ENCODE measurements around the gene MTX1. TPM values are rescaled to one million over a fixed set of nuclear protein-coding genes. Genes with fewer than 3 reads are reported as not detected.

MTX1 gene
- total RNA-seq, 2 donors from 2014 or later = 16.2 to 27.0 TPM

DNA sequence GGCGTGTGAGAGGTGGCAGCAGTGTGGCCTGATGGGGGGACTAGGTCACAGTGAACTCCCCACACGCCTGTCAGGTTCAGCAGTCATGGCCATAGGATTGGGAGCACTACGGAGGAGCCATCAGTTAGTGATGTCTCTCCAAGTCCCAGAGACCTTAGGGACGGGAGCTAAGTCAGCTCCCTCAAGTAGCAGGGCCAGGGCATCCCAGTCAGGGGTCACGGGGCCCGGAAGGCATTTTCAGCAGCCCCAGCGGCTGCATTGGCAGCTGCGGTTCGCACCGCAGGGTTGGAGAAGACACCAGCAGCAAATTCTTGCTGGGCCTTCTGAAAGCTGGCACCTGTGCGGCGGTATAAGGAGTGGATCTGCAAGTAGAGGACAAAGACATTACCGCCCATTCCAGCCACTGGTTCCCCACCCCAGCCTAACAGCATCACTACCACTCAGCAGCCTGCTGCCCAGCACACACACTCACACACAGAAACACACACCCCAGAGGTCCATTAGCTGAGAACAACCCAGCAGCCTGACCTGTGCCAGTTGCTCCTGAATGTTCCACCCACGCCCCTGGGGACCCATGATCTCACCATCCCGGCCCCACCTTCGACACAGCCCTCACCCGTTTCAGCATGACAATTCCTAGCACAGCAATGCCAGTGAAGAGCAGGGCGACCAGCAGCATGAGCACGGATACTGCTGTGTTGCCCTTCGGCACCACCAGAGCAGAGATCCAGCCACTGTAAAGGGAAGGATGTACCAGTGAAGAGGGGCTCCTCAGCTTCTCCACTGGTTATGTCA is 47.8 kb downstream of the MTX1 start:
- Histone ChIP-seq H3K36me3 (peaks cover 24% of the 10 kb centered on the region), H3K4me3 (peak overlapping the region in 1 of 2 donors; percentile 91), H3K27me3 (no peaks in the 10 kb centered on the region), H3K4me1 (peaks cover under 1 to 43% of the 10 kb centered on the region in 2 donors), H3K27ac (peak overlapping the region; percentile 97), H3K9me3 (no peaks in the 10 kb centered on the region)
- TF ChIP-seq, protein P1, sequence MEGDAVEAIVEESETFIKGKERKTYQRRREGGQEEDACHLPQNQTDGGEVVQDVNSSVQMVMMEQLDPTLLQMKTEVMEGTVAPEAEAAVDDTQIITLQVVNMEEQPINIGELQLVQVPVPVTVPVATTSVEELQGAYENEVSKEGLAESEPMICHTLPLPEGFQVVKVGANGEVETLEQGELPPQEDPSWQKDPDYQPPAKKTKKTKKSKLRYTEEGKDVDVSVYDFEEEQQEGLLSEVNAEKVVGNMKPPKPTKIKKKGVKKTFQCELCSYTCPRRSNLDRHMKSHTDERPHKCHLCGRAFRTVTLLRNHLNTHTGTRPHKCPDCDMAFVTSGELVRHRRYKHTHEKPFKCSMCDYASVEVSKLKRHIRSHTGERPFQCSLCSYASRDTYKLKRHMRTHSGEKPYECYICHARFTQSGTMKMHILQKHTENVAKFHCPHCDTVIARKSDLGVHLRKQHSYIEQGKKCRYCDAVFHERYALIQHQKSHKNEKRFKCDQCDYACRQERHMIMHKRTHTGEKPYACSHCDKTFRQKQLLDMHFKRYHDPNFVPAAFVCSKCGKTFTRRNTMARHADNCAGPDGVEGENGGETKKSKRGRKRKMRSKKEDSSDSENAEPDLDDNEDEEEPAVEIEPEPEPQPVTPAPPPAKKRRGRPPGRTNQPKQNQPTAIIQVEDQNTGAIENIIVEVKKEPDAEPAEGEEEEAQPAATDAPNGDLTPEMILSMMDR (IDR thresholded peaks at IDR 0.05) = no peak
- DNase-seq (ENCODE audit: low spot score) = no peak

DNA sequence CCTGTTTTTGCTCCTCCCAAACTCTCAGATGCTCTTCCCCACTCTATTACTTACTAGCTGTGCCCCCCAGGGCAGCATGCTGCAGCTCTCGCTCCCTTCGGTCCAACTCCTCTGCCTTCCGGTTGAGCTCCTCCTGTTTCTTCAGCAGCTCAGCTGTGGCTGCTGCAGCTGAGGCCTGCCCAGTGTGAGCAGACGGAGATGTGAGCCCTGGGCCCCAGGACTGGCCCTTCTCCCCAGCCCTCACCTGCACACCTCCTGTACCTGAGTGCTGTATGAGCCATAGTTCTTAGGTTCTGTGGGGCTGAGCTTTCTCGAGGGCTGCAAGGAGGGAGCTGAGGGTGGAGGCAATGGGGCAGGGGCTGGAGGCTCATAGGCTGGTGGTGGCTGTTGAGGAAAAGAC is 51.8 kb downstream of the MTX1 start:
- Histone ChIP-seq H3K4me3 (no peak overlapping the region), H3K4me1 (peaks cover 3 to 32% of the 10 kb centered on the region in 2 donors), H3K27ac (no peak overlapping the region), H3K9me3 (no peaks in the 10 kb centered on the region), H3K27me3 (no peaks in the 10 kb centered on the region), H3K36me3 (peaks cover 48% of the 10 kb centered on the region)
- TF ChIP-seq, protein P1 (IDR thresholded peaks at IDR 0.05) = no peak
- DNase-seq (ENCODE audit: low spot score) = no peak

DNA sequence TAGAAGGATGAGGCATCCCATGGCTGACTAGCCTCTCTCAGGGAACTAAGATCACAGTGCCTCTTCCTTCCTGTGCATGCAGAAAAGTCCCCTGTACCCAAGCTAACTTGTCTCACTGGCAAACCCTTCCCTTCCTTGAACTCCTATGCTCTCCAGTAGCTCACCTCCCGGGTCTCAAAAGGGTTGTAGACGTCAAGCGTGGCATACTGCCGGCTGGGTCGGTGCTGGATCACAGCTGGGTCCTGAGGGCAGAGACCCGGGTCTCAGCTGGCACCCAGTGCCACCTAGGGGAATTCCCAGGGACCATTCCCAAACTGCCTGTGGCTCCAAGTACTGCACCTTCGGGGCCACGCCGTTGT is 53.0 kb downstream of the MTX1 start:
- H3K4me1 ChIP-seq = peaks cover 3 to 23% of the 10 kb centered on the region in 2 donors
- no peaks in the 10 kb centered on the region for H3K27me3 ChIP-seq
- peaks cover 59% of the 10 kb centered on the region for H3K36me3 ChIP-seq
- H3K27ac ChIP-seq = peak overlapping the region; percentile 75 to 86
- DNase-seq (ENCODE audit: low spot score) = no peak
- no peaks in the 10 kb centered on the region for H3K9me3 ChIP-seq
- TF ChIP-seq, protein P1 (IDR thresholded peaks at IDR 0.05) = no peak
- peak overlapping the region; percentile 67 to 86 for H3K4me3 ChIP-seq

DNA sequence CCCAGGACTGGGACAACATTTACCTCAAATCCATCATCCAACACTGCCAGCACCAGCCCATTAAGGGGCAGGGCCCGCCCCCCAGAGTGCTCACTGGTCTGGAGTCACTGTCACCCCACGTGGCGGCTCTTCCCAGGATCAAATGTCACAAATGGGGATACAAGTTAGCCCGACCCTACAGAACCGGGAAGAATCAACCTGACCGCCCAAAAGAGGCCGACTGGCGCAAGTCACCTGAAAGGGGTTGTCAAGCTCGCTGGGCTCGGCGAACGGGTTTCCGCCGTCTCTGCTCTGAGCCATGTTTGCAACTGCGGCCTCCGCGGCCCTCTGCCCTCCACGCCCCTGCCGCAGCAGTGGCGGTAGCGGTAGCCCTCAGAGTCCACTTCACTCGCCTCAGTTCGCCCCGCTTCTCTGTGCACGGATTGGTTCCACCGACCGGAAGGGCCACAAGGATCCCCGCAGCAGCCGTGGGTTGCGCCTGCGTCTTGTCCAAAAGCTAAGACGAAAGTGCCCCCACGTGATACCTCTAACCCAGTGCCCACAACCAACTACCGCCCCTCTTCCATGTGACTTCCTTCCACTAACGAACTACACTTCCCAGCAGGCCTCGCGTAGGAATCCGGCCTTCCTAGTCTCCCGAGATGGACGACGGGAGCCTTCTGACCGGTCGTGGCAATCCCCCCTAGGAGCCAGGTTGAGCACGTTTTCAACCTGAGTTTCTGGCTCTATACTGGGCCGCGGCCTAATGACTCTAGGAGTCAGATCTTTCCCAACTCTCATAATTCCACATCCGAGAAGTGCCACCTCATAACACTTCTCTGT is 53.6 kb downstream of the MTX1 start, which contains the start of gene SCAMP3:
SCAMP3 (minus strand) TSS at position 509 of the 822 bp plus-strand sequence; CDS start at position 300, 209 bp downstream.
- H3K4me1 ChIP-seq = peaks cover 3 to 25% of the 10 kb centered on the region in 2 donors
- DNase-seq (ENCODE audit: low spot score) = peak; percentile 99
- H3K27me3 ChIP-seq = no peaks in the 10 kb centered on the region
- TF ChIP-seq, protein P1 (IDR thresholded peaks at IDR 0.05) = no peak
- no peaks in the 10 kb centered on the region for H3K9me3 ChIP-seq
- peaks cover 61% of the 10 kb centered on the region for H3K36me3 ChIP-seq
- peak within 1 kb of the TSS; percentile 67 to 86 for H3K4me3 ChIP-seq
- H3K27ac ChIP-seq = peak within 1 kb of the TSS; percentile 75 to 86

DNA sequence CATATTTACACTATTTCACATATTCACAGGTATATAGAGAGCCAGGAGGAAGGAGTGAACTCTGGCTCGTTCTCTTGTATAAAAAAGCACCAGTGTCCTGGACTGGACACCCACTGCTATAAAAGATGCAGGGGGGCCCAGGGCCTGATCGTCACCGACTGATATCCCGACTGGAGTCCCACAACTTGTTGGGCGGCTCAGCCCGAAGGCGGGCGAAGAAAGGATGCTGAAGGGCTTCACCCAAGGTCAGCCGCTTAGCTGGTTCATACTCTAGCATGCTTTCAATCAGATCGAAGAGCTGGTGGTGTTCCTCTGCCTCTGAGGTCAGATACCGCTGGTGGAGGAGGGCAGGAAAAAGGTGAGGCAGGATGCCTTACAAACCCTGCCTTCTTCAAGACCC is 54.6 kb downstream of the MTX1 start:
- H3K9me3 ChIP-seq = no peaks in the 10 kb centered on the region
- peaks cover 3 to 31% of the 10 kb centered on the region in 2 donors for H3K4me1 ChIP-seq
- H3K27ac ChIP-seq = no peak overlapping the region
- H3K36me3 ChIP-seq = peaks cover 65% of the 10 kb centered on the region
- no peaks in the 10 kb centered on the region for H3K27me3 ChIP-seq
- H3K4me3 ChIP-seq = no peak overlapping the region
- TF ChIP-seq, protein P1 (IDR thresholded peaks at IDR 0.05) = no peak
- no peak for DNase-seq (ENCODE audit: low spot score)

MicroRNAs encoded within 50 kb of the gene (microRNA counts, 767-probe panel; counts per million panel counts)
- 0 to 1,333 counts per million in 2 donors for microRNA hsa-miR-92b-3p

Other genes starting within 250 kb of the MTX1 start
- 10 to 100 TPM; 13.9 to 18.4 TPM for gene PYGO2, start 246.9 kb upstream of the MTX1 start, total RNA-seq
- gene SHC1, start 237.9 kb upstream of the MTX1 start, total RNA-seq = 10 to 100 TPM; 69.5 to 80.5 TPM
- 10 to 100 TPM; 20.0 to 23.8 TPM for gene CKS1B, start 234.0 kb upstream of the MTX1 start, total RNA-seq
- 10 to 100 TPM; 19.5 to 24.8 TPM for gene FLAD1, start 225.4 kb upstream of the MTX1 start, total RNA-seq
- not detected for gene LENEP, start 215.1 kb upstream of the MTX1 start, total RNA-seq
- gene ZBTB7B, start 205.9 kb upstream of the MTX1 start, total RNA-seq = 10 to 100 TPM; 30.3 to 53.4 TPM
- not detected for gene DCST2, start 174.9 kb upstream of the MTX1 start, total RNA-seq
- not detected for gene DCST1, start 174.9 kb upstream of the MTX1 start, total RNA-seq
- gene ADAM15, start 157.4 kb upstream of the MTX1 start, total RNA-seq = 10 to 100 TPM; 64.6 to 96.7 TPM
- gene EFNA4, start 145.0 kb upstream of the MTX1 start, total RNA-seq = 1 to 10 TPM; 2.2 to 3.5 TPM
- 1 to 10 TPM in 1 of 2 donors, not detected in 1; 3.2 TPM for gene EFNA3, start 129.9 kb upstream of the MTX1 start, total RNA-seq
- gene EFNA1, start 80.8 kb upstream of the MTX1 start, total RNA-seq = 10 to 100 TPM; 24.8 to 41.4 TPM
- 1 to 10 TPM; 3.7 to 10.0 TPM for gene SLC50A1, start 72.8 kb upstream of the MTX1 start, total RNA-seq
- 10 to 100 TPM; 46.5 to 47.8 TPM for gene DPM3, start 68.2 kb upstream of the MTX1 start, total RNA-seq
- gene KRTCAP2, start 35.4 kb upstream of the MTX1 start, total RNA-seq = 100 to 1,000 TPM; 124 to 147 TPM
- gene TRIM46, start 34.8 kb upstream of the MTX1 start, total RNA-seq = under 1 TPM in 1 of 2 donors, not detected in 1; 0.20 TPM
- gene THBS3, start 798 bp upstream of the MTX1 start, total RNA-seq = 10 to 100 TPM; 10.9 to 11.2 TPM
- 10 to 100 TPM; 14.4 to 15.5 TPM for gene ENTREP3, start 46.8 kb downstream of the MTX1 start, total RNA-seq
- 10 to 100 TPM; 77.2 to 77.7 TPM for gene SCAMP3, start 53.7 kb downstream of the MTX1 start, total RNA-seq
- 10 to 100 TPM in 1 of 2 donors, 1 to 10 TPM in 1; 9.8 to 16.4 TPM for gene CLK2, start 64.8 kb downstream of the MTX1 start, total RNA-seq
- under 1 TPM; 0.35 to 0.41 TPM for gene HCN3, start 68.8 kb downstream of the MTX1 start, total RNA-seq
- gene PKLR, start 92.7 kb downstream of the MTX1 start, total RNA-seq = not detected
- 10 to 100 TPM; 65.3 to 73.1 TPM for gene FDPS, start 100.2 kb downstream of the MTX1 start, total RNA-seq
- 10 to 100 TPM; 20.2 to 23.9 TPM for gene RUSC1, start 112.2 kb downstream of the MTX1 start, total RNA-seq

Measured in right atrium auricular region (tissue), 2 donors.